DOHH2 (cell line): ENCODE results near the gene ARHGAP1.
"Not testable (repeated sequence)": the region's sequence is repeated elsewhere in the genome, so short reads cannot be mapped to it uniquely, and the experiment has no call there.

Experiments used
- H3F3A ChIP-seq: fragments of 200-600 bp; sonication (generic), shearing (Covaris generic); 2 replicates; pipeline ENCODE4 v1.6.0; 2016; ENCODE audit warnings: antibody characterized with exemption, mild to moderate bottlenecking; ENCODE audit not compliant: control insufficient read depth, insufficient read depth
- H3K27ac ChIP-seq: fragments of 200-600 bp; sonication (generic); 2 replicates; pipeline ENCODE4 v1.5.1; 2014; ENCODE audit warnings: low read depth, mild to moderate bottlenecking, low read length, moderate library complexity
- H3K27me3 ChIP-seq: fragments of 200-600 bp; sonication (generic); 2 replicates; pipeline ENCODE4 v1.6.1; 2014; ENCODE audit warnings: mild to moderate bottlenecking, low read length, mixed read lengths; ENCODE audit not compliant: control insufficient read depth
- H3K36me3 ChIP-seq: fragments of 200-600 bp; sonication (generic); 2 replicates; pipeline ENCODE4 v1.6.1; 2014; ENCODE audit warnings: mild to moderate bottlenecking, low read length, moderate library complexity, mixed read lengths; ENCODE audit not compliant: control insufficient read depth
- H3K4me1 ChIP-seq: fragments of 200-600 bp; sonication (generic); 2 replicates; pipeline ENCODE4 v1.6.1; 2014; ENCODE audit warnings: mild to moderate bottlenecking, low read length, mixed read lengths; ENCODE audit not compliant: control insufficient read depth
- H3K4me2 ChIP-seq: fragments of 200-600 bp; sonication (generic); 2 replicates; pipeline ENCODE4 v1.6.0; 2014; ENCODE audit warnings: mild to moderate bottlenecking, low read length, moderate library complexity
- H3K4me3 ChIP-seq: fragments of 200-600 bp; sonication (generic); 2 replicates; pipeline ENCODE4 v1.5.1; 2014; ENCODE audit warnings: mild to moderate bottlenecking, low read length, mixed read lengths
- H3K79me2 ChIP-seq: fragments of 200-600 bp; sonication (generic); 2 replicates; pipeline ENCODE4 v1.6.1; 2014; ENCODE audit warnings: mild to moderate bottlenecking, low read length, mixed read lengths; ENCODE audit not compliant: control insufficient read depth
- H3K9me2 ChIP-seq: fragments of 200-600 bp; sonication (generic); replicated peaks from 2 replicates; pipeline ENCODE4 v1.6.1; 2014; ENCODE audit warnings: mild to moderate bottlenecking, low read length, mixed read lengths; ENCODE audit not compliant: control insufficient read depth
- H3K9me3 ChIP-seq: fragments of 200-600 bp; sonication (generic); 2 replicates; pipeline ENCODE4 v1.6.1; 2014; ENCODE audit warnings: antibody characterized with exemption, low read length, mixed read lengths; ENCODE audit not compliant: control insufficient read depth, insufficient read depth
- H4K20me1 ChIP-seq: fragments of 200-600 bp; sonication (generic); 2 replicates; pipeline ENCODE4 v1.6.0; 2014; ENCODE audit warnings: low read depth, mild to moderate bottlenecking, antibody characterized with exemption, low read length, moderate library complexity; ENCODE audit not compliant: control insufficient read depth, insufficient read depth
- CTCF ChIP-seq: fragments of 200-600 bp; sonication (generic); IDR thresholded peaks from one replicate; pipeline ENCODE4 v1.5.1; 2014; ENCODE audit warnings: antibody characterized with exemption, mild to moderate bottlenecking, low read depth, low read length; ENCODE audit not compliant: poor library complexity, severe bottlenecking
- EZH2phosphoT487 ChIP-seq: fragments of 200-600 bp; sonication (generic); IDR thresholded peaks from 2 replicates; pipeline ENCODE4 v1.6.1; 2017; ENCODE audit warnings: borderline replicate concordance, mild to moderate bottlenecking, antibody characterized with exemption, low read length, moderate library complexity, mixed read lengths

Gene ARHGAP1

GRCh38 chr11:46672381-46672839 lies 28.0 kb downstream of the ARHGAP1 start:
- no peaks in the 10 kb centered on the region for H4K20me1 ChIP-seq
- peaks cover 56% of the 10 kb centered on the region for H3K36me3 ChIP-seq
- no peaks in the 10 kb centered on the region for H3K9me2 ChIP-seq
- no peaks in the 10 kb centered on the region for H3K9me3 ChIP-seq
- H3K4me2 ChIP-seq, result no peak overlapping the region
- peaks cover 34% of the 10 kb centered on the region for H3K4me1 ChIP-seq
- no peaks in the 10 kb centered on the region for H3K27me3 ChIP-seq
- H3F3A ChIP-seq, result no peaks in the 10 kb centered on the region
- no peak for TF ChIP-seq CTCF
- TF ChIP-seq EZH2phosphoT487, result no peak
- H3K27ac ChIP-seq, result no peak overlapping the region
- no peaks in the 10 kb centered on the region for H3K79me2 ChIP-seq
- no peak overlapping the region for H3K4me3 ChIP-seq

DNA sequence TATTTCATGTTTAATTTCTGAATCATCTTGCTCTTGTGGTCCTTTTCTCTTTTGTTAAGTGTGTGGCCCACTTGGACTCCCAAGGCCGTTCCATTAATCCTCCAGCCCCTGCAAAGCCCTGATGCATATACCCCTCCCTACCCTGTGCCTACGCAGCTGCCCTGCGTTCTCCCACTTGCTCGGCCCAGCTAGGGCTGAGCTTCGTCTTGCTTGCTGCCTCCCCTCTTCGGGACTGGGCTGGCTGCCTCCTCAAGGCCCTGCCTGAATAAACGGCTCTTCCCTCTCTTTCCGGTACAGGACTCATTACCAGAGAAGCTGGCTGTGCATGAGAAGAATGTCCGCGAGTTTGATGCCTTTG lies 28.5 kb downstream of the ARHGAP1 start:
- Histone ChIP-seq H3F3A (no peaks in the 10 kb centered on the region), H3K4me3 (no peak overlapping the region), H3K4me1 (peaks cover 29% of the 10 kb centered on the region), H3K4me2 (no peak overlapping the region), H3K79me2 (no peaks in the 10 kb centered on the region), H3K9me3 (no peaks in the 10 kb centered on the region), H3K9me2 (no peaks in the 10 kb centered on the region), H3K27ac (no peak overlapping the region), H3K27me3 (no peaks in the 10 kb centered on the region), H3K36me3 (peaks cover 52% of the 10 kb centered on the region), H4K20me1 (no peaks in the 10 kb centered on the region)
- TF ChIP-seq EZH2phosphoT487 (no peak), CTCF (no peak)

GRCh38 chr11:46670521-46670920 lies 29.9 kb downstream of the ARHGAP1 start:
- not testable (repeated sequence) for H3K79me2 ChIP-seq, H3K9me3 ChIP-seq, H3F3A ChIP-seq, H3K4me3 ChIP-seq, H3K4me2 ChIP-seq, H3K27me3 ChIP-seq, H3K9me2 ChIP-seq, H4K20me1 ChIP-seq, H3K27ac ChIP-seq
- Histone ChIP-seq H3K4me1 (peaks cover 19% of the 10 kb centered on the region), H3K36me3 (peaks cover 58% of the 10 kb centered on the region)

DNA sequence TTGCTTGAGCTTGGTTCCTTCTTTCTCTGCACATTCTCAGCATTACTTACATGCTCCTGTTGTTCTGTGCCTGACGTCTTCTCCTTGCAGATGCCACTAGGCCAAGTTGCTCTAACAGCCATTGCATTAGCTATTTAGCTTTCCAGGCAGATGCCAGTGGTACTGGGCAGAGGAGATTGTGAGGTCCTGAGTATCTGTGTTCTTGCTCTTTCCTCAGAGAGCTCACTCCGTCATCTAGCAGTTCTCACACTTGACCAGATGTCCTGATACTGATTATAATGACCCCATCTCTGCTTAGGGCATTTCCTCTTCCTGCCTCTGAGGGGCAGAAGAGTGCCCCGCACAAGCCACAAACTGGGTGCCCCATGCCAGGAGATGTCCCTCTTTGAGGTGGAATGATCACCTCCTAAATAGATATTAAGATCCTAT lies 30.7 kb downstream of the ARHGAP1 start:
- Histone ChIP-seq H3F3A (no peaks in the 10 kb centered on the region), H3K9me2 (no peaks in the 10 kb centered on the region), H3K27ac (no peak overlapping the region), H4K20me1 (no peaks in the 10 kb centered on the region), H3K4me3 (no peak overlapping the region), H3K4me2 (no peak overlapping the region), H3K79me2 (no peaks in the 10 kb centered on the region), H3K4me1 (peaks cover 11% of the 10 kb centered on the region), H3K36me3 (peaks cover 60% of the 10 kb centered on the region), H3K27me3 (no peaks in the 10 kb centered on the region), H3K9me3 (no peaks in the 10 kb centered on the region)
- no peak for TF ChIP-seq EZH2phosphoT487
- TF ChIP-seq CTCF, result peak; percentile 48
